Keratinocyte (primary cell): ENCODE data around the gene RRAS2.

Experiments
- CTCF ChIP-seq, 3 experiments: IDR thresholded peaks in 1 of 3; conservative IDR thresholded peaks in 1 of 3; optimal IDR thresholded peaks in 1 of 3; 2 replicates in 2 of 3; 3 replicates in 1 of 3; pipeline versions ENCODE3 to v1.5.1; 2011; ENCODE audit warnings: low read length in 3 of 3, mild to moderate bottlenecking in 3 of 3, moderate library complexity in 2 of 3, control low read depth in 1 of 3, inconsistent platforms in 1 of 3; ENCODE audit not compliant: insufficient read depth in 2 of 3; ENCODE audit errors: extremely low read depth in 1 of 3
- EZH2 ChIP-seq: IDR thresholded peaks from one replicate; pipeline ENCODE4 v1.6.1; 2012; ENCODE audit warnings: inconsistent platforms, mild to moderate bottlenecking, low read length, moderate library complexity

- TF ChIP-seq EZH2 (no peak), CTCF (optimal IDR thresholded peaks at IDR 0.05 in 1 of 3, IDR thresholded peaks at IDR 0.05 in 1 of 3, conservative IDR thresholded peaks at IDR 0.05 in 1 of 3; ENCODE audit: extremely low read depth in 1 of 3, insufficient read depth in 2 of 3, low read length in 3 of 3) (no peak)
These were observed 13.0 kb upstream of the RRAS2 start for GRCh38 chr11:14372011-14372410.
